SK-N-MC (cell line): Measurements from ENCODE around the gene PARD6B.
"Not testable (repeated sequence)": the region's sequence is repeated elsewhere in the genome, so short reads cannot be mapped to it uniquely, and the experiment has no call there.

Source experiments
- DNase-seq: peaks from one replicate; pipeline ENCODE4 v3.0.0-alpha.2; 2011; ENCODE audit warnings: low read depth, low spot score
- H3K27ac ChIP-seq: fragments of 200-600 bp; sonication (generic); 2 replicates; pipeline ENCODE4 v1.5.1; 2016; ENCODE audit warnings: mixed run types
- H3K36me3 ChIP-seq: fragments of 200-600 bp; sonication (generic); 2 replicates; pipeline ENCODE4 v1.6.1; 2017; ENCODE audit warnings: antibody characterized with exemption, low read length, mixed read lengths; ENCODE audit not compliant: insufficient read depth
- H3K4me3 ChIP-seq: fragments of 200-600 bp; sonication (generic); 2 replicates; pipeline ENCODE4 v1.5.1; 2016
- H3K9ac ChIP-seq: fragments of 200-600 bp; sonication (generic); 2 replicates; pipeline ENCODE4 v1.8.0; 2017; ENCODE audit warnings: mixed run types, mixed read lengths; ENCODE audit not compliant: insufficient read length
- H3K9me3 ChIP-seq: fragments of 200-600 bp; sonication (generic); 2 replicates; pipeline ENCODE4 v1.6.1; 2017; ENCODE audit warnings: low read depth, mild to moderate bottlenecking, antibody characterized with exemption, low read length, moderate library complexity, mixed read lengths
- EZH2 ChIP-seq: fragments of 200-600 bp; sonication (generic); IDR thresholded peaks from one replicate; pipeline ENCODE4 v1.6.1; 2017; ENCODE audit warnings: antibody characterized with exemption
- FOXP2 ChIP-seq: optimal IDR thresholded peaks from 2 replicates; pipeline ENCODE3; 2011; ENCODE audit warnings: mild to moderate bottlenecking, moderate library complexity; ENCODE audit not compliant: insufficient read depth; ENCODE audit errors: extremely low read length, control extremely low read depth
- POLR2AphosphoS5 ChIP-seq: IDR thresholded peaks from 2 replicates; pipeline ENCODE4 v1.6.1; 2012; ENCODE audit warnings: mild to moderate bottlenecking, low read depth, low read length, borderline replicate concordance

Gene PARD6B

GRCh38 chr20:50762435-50763220 lies 31.2 kb downstream of the PARD6B start:
- no peak overlapping the region for H3K9ac ChIP-seq
- H3K36me3 ChIP-seq, result no peaks in the 10 kb centered on the region
- H3K27ac ChIP-seq, result no peak overlapping the region
- no peak for DNase-seq
- no peak overlapping the region for H3K4me3 ChIP-seq
- TF ChIP-seq POLR2AphosphoS5 (no peak), EZH2 (no peak), FOXP2 (no peak)
- H3K9me3 ChIP-seq, result no peaks in the 10 kb centered on the region

GRCh38 chr20:50763550-50764458 lies 32.4 kb downstream of the PARD6B start:
- not testable (repeated sequence) for H3K9ac ChIP-seq, H3K9me3 ChIP-seq, H3K27ac ChIP-seq, H3K36me3 ChIP-seq, H3K4me3 ChIP-seq, DNase-seq

GRCh38 chr20:50765251-50765650 lies 33.9 kb downstream of the PARD6B start:
- H3K9ac ChIP-seq, H3K4me3 ChIP-seq, H3K9me3 ChIP-seq, DNase-seq, H3K36me3 ChIP-seq: not testable (repeated sequence)
- H3K27ac ChIP-seq, result peak overlapping the region; percentile 3; the same call in 1 of the 2 replicates

- H3K36me3 ChIP-seq, result no peaks in the 10 kb centered on the region
- no peak overlapping the region for H3K9ac ChIP-seq
- H3K27ac ChIP-seq, result peak overlapping the region; percentile 3; the same call in 1 of the 2 replicates
- H3K4me3 ChIP-seq, result no peak overlapping the region
- TF ChIP-seq EZH2 (no peak), FOXP2 (no peak), POLR2AphosphoS5 (no peak)
- DNase-seq, result no peak
- no peaks in the 10 kb centered on the region for H3K9me3 ChIP-seq
These were observed 34.3 kb downstream of the PARD6B start for GRCh38 chr20:50765674-50766073.

- Histone ChIP-seq H3K9ac (peak overlapping the region; percentile 4), H3K4me3 (peak overlapping the region; percentile 66), H3K27ac (peak overlapping the region; percentile 94)
- H3K36me3 ChIP-seq, DNase-seq, H3K9me3 ChIP-seq: not testable (repeated sequence)
These were observed 35.8 kb downstream of the PARD6B start for GRCh38 chr20:50766955-50767809.

- H3K36me3 ChIP-seq, H3K9me3 ChIP-seq, DNase-seq, H3K27ac ChIP-seq, H3K4me3 ChIP-seq, H3K9ac ChIP-seq: not testable (repeated sequence)
These were observed 37.6 kb downstream of the PARD6B start for GRCh38 chr20:50768991-50769390.

- H3K4me3 ChIP-seq, H3K9me3 ChIP-seq, H3K9ac ChIP-seq, H3K36me3 ChIP-seq, DNase-seq, H3K27ac ChIP-seq: not testable (repeated sequence)
These were observed 38.2 kb downstream of the PARD6B start for GRCh38 chr20:50769551-50770085.

- not testable (repeated sequence) for H3K36me3 ChIP-seq, DNase-seq, H3K27ac ChIP-seq
These were observed 40.2 kb downstream of the PARD6B start for GRCh38 chr20:50771419-50772080.

More at GRCh38 chr20:50771419-50772080, 40.2 kb downstream of the PARD6B start:
- H3K9me3 ChIP-seq, H3K9ac ChIP-seq, H3K4me3 ChIP-seq: not testable (repeated sequence)
